AG04449 (cell line): ENCODE measurements around the gene ZNF776.

Experiments
- CTCF ChIA-PET: fragments of 350-600 bp; formaldehyde crosslinking; extraction: SDS; loops from one replicate; lab custom pipeline; 2021; ENCODE audit warnings: antibody characterized with exemption; lab: Yijun Ruan, JAX
- POLR2A ChIA-PET: fragments of 400-600, 350-600 bp; formaldehyde crosslinking; extraction: SDS; loops from one replicate; lab custom pipeline; 2020; ENCODE audit warnings: antibody characterized with exemption, inconsistent platforms; lab: Yijun Ruan, JAX
- DNase-seq: peaks from one replicate; pipeline ENCODE4 v3.0.0-alpha.2; 2010; ENCODE audit warnings: low read depth, low spot score
- H3K4me3 ChIP-seq: 2 replicates; pipeline ENCODE4 v1.5.1; 2011; ENCODE audit warnings: low read depth, mild to moderate bottlenecking, control low read depth, low read length
- TF ChIP-seq, protein P1 (sequence below): IDR thresholded peaks from one replicate; pipeline ENCODE4 v1.5.1; 2011; ENCODE audit warnings: mild to moderate bottlenecking, moderate library complexity, low read length, control low read depth, inconsistent platforms; ENCODE audit not compliant: insufficient read depth; ENCODE audit errors: missing control alignments

Gene ZNF776

GRCh38 chr19:57746580-57747471 is at the start of gene ZNF776:
ZNF776 (plus strand) TSS chr19:57746815; CDS start chr19:57747059, 244 bp downstream.
- H3K4me3 ChIP-seq, result peak within 1 kb of the TSS; percentile 99
- ChIA-PET CTCF (interaction anchor here (1.5 kb wide), 1 partner anchor 9 kb away, joined by 5 read pairs; no protein-coding TSS in a partner anchor), POLR2A (interaction anchor here (1.0 kb wide), 1 partner anchor 14 kb away, joined by 3 read pairs; no protein-coding TSS in a partner anchor)
- TF ChIP-seq, protein P1, sequence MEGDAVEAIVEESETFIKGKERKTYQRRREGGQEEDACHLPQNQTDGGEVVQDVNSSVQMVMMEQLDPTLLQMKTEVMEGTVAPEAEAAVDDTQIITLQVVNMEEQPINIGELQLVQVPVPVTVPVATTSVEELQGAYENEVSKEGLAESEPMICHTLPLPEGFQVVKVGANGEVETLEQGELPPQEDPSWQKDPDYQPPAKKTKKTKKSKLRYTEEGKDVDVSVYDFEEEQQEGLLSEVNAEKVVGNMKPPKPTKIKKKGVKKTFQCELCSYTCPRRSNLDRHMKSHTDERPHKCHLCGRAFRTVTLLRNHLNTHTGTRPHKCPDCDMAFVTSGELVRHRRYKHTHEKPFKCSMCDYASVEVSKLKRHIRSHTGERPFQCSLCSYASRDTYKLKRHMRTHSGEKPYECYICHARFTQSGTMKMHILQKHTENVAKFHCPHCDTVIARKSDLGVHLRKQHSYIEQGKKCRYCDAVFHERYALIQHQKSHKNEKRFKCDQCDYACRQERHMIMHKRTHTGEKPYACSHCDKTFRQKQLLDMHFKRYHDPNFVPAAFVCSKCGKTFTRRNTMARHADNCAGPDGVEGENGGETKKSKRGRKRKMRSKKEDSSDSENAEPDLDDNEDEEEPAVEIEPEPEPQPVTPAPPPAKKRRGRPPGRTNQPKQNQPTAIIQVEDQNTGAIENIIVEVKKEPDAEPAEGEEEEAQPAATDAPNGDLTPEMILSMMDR, result no peak
- peak; percentile 42 for DNase-seq

DNA sequence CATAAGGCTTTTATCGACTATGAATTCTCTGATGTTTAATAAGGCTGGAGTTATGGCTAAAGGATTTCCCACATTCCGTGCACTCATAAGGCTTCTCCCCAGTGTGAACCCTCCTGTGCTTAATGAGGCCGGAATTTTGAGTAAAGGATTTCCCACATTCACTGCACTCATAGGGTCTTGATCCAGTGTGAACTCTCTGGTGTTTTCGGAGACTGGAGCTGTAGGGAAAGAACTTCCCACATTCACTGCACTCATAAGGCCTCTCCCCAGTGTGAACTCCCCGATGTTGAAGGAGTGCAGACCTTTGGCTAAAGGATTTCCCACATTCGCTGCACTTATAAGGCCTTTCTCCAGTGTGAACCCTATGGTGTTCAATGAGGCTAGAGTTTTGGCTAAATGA is 45.0 kb upstream of the ZNF776 start:
- CTCF ChIA-PET, result no interaction called here
- TF ChIP-seq, protein P1, result no peak
- DNase-seq, result no peak
- POLR2A ChIA-PET, result no interaction called here
- H3K4me3 ChIP-seq, result no peak overlapping the region

DNA sequence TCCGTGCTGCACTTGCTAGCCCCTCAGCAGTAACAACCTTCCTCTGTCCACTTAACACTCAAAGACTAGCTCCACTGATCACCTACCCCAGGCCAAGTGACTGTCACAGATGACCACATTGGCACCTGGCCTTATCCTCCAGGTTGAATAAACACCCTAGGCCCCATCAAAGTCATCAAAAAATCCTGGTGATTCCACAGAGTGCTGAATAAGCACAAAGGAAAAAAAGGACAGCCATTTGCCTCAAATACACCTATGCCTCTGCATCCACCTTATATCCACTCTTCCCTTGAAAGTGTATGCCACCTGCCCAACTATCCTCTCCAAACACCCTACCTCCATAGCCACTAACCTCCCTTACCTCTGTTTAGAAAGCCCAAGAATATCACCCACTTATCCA is 40.3 kb upstream of the ZNF776 start:
- no peak overlapping the region for H3K4me3 ChIP-seq
- ChIA-PET POLR2A (no interaction called here), CTCF (no interaction called here)
- DNase-seq, result no peak
- TF ChIP-seq, protein P1, result no peak

DNA sequence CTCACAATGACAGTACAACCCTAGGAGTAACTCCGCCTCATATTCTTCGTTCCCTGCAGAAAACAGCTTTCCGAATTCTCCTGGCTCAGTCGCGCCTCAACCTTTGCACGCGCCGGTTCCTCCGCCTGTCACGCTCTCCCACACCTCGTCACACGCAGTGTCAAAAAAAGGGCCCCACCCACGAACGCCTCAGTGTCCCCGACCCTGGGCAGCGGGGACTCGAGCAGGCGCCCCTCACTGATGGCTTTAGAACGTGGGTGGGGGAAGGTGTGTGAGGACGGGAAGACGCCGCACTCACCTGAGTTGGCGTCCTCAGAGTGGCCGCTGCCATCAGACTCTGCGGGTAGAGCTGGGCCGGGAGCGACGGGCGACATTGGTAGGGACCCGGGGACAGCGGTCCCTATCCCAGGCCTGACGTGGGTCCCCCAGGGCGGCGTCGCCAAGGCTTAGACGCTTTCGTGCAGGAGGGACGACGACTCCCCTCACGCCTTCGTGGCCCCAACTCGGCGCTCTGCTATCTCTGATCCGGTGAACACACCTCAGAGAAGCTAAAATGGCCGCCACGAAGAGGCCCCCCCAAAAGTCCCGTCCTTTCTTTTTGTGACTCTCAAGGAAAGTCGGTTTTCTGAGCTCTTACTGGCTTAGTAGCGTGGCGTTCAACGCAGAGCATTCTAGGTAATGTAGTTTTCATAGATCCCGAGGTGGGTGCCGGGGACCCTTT is 37.8 kb upstream of the ZNF776 start, which contains the start of gene ZNF154:
ZNF154 (minus strand) TSS at position 564 of the 721 bp plus-strand sequence; CDS start at position 331, 233 bp downstream.
- DNase-seq, result no peak
- ChIA-PET CTCF (no interaction called here), POLR2A (interaction anchor here (0.7 to 1.3 kb wide), 4 partner anchors 12 to 111 kb away, joined by 3 to 7 read pairs (median 3); partner anchors contain the start of genes ZNF211 and ZNF671)
- H3K4me3 ChIP-seq, result peak within 1 kb of the TSS; percentile 85
- TF ChIP-seq, protein P1, result no peak

DNA sequence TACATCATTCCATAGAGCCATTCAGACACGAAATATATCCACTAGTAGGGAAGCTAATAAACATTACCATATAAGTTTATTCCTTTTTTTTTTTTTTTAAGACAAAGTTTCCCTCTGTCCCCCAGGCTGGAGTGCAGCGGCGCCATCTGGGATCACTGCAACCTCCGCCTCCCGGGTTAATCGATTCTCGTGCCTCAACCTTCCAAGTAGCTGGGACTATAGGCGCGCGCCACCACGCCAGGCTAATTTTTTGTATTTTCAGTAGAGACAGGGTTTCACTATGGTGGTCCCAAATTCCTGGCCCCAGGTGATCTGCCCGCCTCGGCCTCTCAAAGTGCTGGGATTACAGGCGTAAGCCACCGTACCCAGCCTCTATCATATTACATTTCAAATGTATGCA is 37.0 kb upstream of the ZNF776 start:
- TF ChIP-seq, protein P1, result no peak
- no peak for DNase-seq
- H3K4me3 ChIP-seq, result no peak overlapping the region; the same call in 1 of the 2 replicates
- ChIA-PET CTCF (no interaction called here), POLR2A (interaction anchor here (0.8 to 0.9 kb wide), 2 partner anchors 76 to 110 kb away, joined by 3 read pairs; partner anchors contain the start of gene ZNF211)
